GM12874 (cell line): Measurements from ENCODE around the gene SPATA25.

ENCODE experiments used
- CTCF ChIP-seq: IDR thresholded peaks from 2 replicates; pipeline ENCODE4 v1.5.1; 2011; ENCODE audit warnings: low read depth, mild to moderate bottlenecking, control low read depth, low read length, moderate library complexity; ENCODE audit not compliant: insufficient read depth

Gene SPATA25

DNA sequence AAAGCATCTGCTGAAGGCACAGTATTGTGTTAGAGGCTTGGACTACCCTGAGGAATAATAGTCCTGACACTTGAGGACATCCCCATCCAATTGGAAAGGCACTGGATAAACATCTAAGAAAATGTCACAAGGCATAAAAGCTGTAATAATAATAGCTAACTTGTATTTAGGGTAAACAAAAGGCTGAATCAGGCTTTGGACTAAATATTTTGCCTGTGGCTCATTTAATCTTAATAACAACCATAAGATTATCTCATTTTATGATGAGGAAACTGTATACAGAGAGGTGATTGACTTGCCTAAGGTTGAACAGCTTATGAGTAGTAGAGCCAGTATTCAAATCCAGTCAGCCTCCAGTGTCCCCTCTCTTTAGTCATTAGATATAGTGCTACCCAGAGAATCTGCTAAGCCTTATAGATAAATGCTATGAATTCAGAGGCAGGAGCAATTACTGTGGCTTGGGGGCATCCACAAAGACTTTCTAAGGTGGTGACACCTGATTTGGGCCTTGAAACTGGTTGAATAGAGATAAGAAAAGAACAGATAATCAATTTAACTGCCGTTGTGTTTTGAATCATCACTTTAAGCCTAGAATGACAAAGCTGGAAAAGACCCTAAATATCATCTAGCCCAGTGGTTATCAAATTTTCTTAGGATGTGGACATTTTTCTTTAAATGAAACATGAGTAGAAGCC, 13.9 kb downstream of the SPATA25 start:
- TF ChIP-seq CTCF: no peak

DNA sequence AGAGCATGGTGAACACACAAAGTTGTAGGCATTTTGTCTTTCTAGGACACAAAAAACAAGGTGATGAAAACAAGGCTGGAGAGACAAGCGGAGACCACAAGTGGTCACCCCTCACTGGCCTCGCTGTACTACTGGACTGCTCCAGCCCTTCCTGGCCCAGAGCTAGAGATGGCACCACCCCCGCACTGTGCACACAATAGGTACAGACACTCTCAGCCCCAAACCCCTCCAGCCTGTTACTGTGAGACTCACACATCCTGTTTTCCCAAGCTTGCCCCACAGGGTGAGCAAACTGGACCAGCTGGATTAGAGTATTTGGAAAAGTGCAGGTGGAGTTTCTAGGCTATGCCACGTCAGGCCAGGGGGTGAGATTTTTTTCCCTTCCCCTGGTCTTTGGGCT, 14.8 kb downstream of the SPATA25 start:
- TF ChIP-seq CTCF: no peak

DNA sequence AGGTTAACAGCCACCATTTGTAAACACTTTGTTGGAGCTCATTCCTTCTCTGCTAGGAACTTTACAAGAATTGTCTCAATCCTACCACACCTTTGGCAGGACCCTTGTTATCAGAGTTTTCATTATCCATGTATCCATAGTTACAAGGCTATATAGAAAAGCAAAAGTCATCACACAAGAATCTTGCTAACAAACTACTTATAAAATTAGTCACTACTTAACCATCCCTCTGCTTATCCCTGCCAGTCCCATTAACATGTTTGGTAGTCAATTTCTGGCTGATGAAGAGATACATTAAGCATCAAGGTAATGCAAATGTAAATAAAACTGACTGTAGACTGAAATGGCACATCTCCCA, 19.6 kb downstream of the SPATA25 start:
- no peak for TF ChIP-seq CTCF

DNA sequence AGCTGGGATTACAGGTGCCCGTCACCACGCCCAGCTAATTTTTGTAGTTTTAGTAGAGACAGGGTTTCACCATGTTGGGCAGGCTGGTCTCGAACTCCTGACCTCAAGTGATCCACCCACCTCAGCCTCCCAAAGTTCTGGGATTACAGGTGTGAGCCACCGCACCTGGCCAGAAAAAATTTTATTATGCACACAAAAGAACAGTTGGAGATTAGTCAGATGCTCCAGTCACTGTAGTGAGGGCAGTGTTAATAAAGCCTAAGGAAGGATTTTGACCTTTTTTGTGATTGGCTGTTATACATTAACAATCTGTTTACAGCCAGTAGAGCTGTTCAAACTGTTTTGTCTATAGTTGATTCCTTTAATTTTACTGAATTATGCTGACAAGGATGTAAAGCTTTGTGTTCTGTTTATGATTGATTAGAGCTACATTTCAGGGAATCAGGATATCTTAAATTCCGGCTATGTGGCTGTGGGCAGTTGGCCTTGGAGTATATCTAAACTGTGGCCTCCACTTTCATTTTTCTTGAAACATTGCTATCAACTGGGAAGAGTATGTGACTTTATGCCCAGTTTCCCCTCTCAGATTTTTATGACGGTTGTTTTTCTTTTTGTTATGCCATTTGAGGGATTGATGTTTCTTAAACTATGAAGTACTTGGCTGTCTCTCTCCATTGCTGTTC, 20.1 kb downstream of the SPATA25 start:
- TF ChIP-seq CTCF: no peak

DNA sequence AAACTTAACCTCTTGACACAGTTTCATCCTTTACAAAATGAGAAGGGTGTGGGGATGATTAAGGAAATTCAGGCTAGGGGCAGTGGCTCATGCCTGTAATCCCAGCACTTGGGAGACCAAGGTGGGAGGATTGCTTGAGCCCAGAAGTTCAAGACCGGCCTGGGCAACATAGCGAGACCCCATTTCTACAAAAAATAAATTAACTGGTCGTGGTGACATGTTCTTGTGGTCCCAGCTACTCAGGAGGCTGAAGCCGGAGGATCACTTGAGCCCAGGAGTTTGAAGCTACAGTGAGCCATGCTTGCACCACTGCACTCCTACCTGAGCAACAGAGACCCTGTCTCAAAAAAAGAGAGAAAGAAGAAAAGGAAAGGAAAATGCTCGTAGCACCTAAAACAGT, 21.0 kb downstream of the SPATA25 start:
- no peak for TF ChIP-seq CTCF

DNA sequence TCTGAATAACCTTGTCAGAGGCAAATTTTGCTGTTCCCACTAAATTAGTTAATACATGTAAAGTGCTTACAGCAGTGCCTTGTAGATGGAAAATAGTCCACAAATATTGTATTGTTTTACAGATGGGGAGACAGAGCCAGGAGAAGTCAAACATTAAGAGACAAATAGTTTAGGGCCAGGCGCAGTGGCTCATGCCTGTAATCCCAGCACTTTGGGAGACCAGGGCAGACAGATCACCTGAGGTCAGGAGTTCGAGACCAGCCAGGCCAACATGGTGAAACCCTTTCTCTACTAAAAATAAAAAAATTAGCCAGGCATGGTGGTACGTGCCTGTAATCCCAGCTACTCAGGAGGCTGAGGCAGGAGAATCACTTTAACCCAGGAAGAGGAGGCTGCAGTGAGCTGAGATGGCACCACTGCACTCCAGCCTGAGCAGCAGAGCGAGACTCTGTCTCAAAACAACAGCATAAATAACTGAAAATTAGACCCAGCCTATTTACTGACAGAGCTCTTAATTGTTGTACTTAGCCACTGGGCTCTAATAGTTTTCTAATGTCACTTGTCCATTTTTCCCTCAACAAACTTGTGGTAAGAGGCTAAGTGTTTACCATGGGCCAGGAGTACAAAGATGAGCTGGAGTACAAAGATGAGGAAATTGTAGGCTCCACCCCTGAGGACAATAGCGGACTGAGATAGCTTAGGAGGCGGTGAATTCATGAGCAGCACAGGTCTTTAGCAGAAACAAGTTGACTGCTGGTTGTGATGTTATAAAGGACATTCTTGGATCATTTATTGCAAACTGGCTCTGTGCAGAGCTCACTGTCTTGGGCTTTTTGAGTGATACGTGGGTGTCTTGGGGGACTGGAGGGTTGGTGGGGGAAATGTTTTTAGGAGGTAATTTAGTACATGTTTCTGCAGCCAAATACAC, 23.6 kb downstream of the SPATA25 start:
- no peak for TF ChIP-seq CTCF

DNA sequence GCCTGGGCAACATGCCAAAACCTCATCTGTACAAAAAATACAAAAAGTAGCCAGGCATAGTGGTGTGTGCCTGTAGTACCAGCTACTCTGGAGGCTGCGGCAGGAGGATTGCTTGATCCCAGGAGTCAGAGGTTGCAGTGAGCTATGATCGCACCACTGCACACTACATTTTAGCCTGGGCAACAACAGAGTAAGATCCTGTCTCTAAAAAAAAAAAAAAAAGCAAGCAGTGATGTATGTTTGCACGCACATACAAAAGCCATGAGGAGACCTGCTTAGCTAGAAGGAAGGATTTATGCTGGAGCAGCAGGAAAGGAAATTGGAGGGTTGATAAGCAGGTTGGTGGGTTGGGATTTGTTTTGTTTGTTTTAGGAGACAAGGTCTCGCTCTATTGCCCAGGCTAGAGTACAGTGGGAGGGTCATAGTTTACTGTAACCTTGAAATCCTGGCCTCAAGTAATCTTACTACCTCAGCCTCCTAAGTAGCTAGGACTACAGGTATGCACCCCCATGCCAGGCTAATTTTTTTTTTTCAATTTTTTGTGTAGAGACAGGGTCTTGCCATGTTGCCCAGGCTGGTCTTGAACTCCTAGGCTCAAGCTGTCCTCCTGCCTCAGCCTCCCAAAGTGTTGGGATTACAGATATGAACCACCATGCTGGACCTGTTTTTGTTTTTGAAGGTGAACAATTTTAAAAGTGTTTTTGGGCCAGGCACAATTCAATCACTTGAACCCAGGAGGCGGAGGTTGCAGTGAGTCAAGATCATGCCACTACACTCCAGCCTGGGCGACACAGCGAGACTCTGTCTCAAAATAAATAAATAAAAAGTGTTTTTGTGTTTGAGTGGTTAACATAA, 26.0 kb downstream of the SPATA25 start:
- TF ChIP-seq CTCF: no peak
